ENCODE results near the gene UBQLNL.

Gene UBQLNL

DNA sequence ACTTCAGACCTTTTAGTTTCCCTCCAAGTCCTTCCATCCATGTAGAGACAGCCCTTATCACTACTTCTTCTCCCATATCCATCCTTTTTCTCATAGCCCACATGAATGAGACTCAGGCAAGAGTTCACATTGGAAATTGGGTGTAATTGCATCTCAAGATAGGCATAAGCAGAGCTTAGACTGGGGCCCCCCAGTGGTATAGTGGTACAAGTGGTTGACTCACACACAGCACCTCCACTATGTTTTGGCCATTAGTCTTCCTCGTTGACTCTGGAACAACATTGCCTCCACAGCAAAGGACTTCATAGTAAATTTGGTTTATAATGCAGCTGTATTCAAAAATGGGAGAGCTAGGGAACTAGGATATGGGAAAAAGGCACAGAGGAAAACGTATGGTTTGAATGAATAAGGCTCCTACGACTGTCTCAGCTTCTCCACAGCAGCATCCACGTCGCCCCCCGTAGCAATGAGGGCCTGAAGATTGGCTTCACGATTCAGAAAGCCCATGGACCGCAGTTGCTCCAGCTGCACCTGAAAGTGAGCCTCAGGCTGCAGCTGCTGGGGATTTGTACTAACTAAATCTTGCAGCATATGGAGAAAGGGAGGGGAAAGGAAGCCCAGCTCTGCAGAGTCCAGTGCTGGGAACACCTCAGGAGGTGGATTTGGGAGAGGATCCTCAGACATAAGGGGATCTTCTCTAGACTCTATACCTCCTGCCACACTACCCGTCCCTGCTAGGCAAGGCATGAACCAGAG is 9.1 kb downstream of the UBQLNL start:
- TF ChIP-seq, protein P1, sequence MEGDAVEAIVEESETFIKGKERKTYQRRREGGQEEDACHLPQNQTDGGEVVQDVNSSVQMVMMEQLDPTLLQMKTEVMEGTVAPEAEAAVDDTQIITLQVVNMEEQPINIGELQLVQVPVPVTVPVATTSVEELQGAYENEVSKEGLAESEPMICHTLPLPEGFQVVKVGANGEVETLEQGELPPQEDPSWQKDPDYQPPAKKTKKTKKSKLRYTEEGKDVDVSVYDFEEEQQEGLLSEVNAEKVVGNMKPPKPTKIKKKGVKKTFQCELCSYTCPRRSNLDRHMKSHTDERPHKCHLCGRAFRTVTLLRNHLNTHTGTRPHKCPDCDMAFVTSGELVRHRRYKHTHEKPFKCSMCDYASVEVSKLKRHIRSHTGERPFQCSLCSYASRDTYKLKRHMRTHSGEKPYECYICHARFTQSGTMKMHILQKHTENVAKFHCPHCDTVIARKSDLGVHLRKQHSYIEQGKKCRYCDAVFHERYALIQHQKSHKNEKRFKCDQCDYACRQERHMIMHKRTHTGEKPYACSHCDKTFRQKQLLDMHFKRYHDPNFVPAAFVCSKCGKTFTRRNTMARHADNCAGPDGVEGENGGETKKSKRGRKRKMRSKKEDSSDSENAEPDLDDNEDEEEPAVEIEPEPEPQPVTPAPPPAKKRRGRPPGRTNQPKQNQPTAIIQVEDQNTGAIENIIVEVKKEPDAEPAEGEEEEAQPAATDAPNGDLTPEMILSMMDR (IDR thresholded peaks at IDR 0.05): no peak

DNA sequence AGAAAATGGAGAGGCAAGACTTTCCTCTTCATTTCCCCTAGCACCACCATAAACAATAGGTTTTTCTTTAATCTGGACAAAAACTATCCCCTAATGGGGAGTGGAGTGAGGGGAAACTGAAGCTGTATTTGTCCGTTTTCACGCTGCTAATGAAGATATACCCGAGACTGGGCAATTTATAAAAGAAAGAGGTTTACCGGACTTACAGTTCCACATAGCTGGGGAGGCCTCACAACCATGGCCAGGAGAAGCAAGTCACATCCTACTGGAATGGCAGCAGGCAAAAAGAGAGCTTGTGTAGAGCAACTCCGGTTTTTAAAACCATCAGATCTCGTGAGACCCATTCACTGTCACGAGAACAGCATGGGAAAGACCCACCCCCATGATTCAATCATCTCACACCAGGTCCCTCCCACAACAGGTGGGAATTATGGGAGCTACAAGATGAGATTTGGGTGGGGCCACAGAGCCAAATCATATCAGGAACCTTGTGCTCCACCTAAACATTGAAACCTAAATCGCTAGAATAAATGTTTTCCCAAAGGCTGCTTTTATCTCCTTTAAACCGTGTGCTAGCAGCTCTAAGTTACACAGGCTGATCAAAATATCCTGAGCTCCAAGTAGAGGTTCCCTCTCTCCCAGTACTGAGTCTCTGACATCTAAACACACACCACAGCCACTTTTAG is 11.0 kb downstream of the UBQLNL start:
- TF ChIP-seq, protein P1 (IDR thresholded peaks at IDR 0.05): no peak

DNA sequence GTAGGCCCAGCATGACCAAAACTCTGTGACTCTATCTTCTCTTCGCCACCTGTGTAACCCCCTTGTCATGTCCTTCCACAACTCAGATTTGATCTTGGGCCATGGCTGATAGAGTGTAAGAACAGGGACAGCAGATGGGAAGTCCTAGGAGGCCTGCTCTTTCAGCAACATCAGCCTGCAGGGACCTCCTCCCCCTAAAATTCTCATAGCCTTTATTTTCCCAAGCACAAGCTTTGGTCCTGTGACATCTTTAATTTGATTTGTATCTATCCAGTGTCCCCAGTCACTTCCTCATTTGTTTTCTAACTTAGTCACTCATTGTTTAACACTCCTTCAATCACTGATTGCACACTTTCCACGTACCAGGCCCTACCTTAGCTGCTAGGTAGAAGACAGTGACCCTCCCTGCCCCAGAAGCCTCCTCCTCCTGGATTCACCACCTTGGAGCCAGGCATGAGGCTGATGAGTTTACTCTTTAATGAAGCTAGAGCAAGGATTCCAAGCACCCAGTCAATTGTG is 12.0 kb downstream of the UBQLNL start:
- TF ChIP-seq, protein P1 (IDR thresholded peaks at IDR 0.05): no peak

DNA sequence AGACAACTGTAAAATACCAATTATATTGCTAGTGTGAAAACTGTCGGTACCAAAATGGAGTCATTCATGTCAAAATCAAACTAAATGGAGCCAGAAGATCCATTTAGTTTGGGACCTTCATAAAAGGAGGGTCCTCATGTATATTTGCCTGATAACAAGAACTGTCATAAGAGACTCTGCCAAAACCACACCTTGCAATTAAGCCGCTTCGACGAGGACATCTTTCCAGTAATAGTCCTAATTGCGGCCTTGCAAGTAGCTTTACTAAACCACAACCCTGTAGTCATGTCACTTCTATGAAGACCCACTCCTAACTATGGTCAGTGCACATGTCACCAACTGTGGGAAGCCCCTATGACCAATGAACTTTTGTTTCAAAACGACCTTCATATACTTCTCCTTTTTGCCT is 16.1 kb downstream of the UBQLNL start:
- TF ChIP-seq, protein P1 (IDR thresholded peaks at IDR 0.05): no peak

DNA sequence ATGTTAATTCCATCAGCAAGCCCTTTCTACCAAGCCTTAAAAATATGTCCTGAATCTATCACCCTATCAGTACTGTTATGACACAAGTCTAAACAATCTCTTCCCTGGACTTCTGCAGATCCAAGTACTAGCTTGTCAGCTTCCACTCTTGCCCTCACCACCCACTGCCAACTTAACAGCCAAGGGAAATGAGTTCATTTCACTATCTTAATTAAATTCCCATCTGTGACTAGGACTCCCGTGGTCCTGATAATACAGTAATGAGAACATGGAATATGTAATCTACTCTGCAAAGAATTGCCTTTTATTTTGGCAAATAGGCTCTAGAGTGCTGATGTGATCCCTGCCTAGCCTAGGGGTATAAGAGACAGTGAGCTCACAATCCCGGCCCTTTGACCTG is 16.8 kb downstream of the UBQLNL start:
- TF ChIP-seq, protein P1 (IDR thresholded peaks at IDR 0.05): no peak

DNA sequence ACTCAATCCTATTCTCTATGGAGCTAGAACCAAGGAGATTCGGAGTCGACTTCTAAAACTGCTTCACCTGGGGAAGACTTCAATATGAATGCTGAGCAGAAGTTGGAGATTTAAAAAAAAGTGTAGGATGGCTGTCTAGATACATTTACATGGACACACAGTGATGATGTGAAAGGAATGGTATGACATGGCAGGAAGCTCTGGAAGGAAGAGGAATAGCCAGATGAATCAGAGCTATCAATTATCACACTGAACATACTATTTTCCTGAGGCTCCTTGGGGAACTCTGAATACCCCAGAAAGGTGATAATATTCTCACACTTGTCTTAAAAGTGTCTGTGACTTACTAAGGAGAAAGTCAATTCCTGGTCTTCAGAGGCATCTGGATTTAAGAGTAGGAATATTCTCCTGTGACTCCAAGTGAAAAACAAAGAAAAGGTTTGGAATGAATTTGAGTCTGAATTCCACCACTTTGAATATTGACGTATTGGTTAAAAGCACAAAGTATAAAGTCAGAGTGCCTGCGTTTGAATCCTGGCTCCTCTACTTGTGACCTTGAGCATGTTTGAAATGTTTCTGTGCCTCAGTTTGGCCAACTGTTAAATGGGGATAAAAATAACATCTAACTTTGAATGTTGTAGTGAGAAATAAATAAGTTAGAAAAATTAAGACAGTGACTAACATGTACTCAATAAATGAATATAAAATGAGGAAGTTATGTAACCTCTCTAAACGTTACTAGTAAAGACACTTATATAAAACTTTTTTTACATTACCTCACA is 26.7 kb downstream of the UBQLNL start:
- TF ChIP-seq, protein P1 (IDR thresholded peaks at IDR 0.05): no peak

DNA sequence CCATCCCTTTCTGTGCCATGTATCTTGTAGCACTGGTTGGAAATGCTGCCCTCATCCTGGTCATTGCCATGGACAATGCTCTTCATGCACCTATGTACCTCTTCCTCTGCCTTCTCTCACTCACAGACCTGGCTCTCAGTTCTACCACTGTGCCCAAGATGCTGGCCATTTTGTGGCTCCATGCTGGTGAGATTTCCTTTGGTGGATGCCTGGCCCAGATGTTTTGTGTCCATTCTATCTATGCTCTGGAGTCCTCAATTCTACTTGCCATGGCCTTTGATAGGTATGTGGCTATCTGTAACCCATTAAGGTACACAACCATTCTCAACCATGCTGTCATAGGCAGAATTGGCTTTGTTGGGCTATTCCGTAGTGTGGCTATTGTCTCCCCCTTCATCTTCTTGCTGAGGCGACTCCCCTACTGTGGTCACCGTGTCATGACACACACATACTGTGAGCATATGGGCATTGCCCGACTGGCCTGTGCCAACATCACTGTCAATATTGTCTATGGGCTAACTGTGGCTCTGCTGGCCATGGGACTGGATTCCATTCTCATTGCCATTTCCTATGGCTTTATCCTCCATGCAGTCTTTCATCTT is 27.6 kb downstream of the UBQLNL start:
- TF ChIP-seq, protein P1 (IDR thresholded peaks at IDR 0.05): no peak
